GM10847 (cell line): Measurements from ENCODE around the gene KLHDC8B.

Source experiments
- POLR2A ChIP-seq: IDR thresholded peaks from 2 replicates; pipeline ENCODE4 v1.6.1; 2011; ENCODE audit not compliant: insufficient read length; ENCODE audit errors: extremely low read depth

KLHDC8B gene

GRCh38 chr3:49140080-49140479 is 31.3 kb upstream of the KLHDC8B start:
- TF ChIP-seq POLR2A = no peak

GRCh38 chr3:49148159-49148558 is 23.2 kb upstream of the KLHDC8B start:
- no peak for TF ChIP-seq POLR2A

- TF ChIP-seq POLR2A = no peak
Measured at GRCh38 chr3:49151610-49152009, 19.8 kb upstream of the KLHDC8B start.

- no peak for TF ChIP-seq POLR2A
Measured at GRCh38 chr3:49153349-49153912, 18.0 kb upstream of the KLHDC8B start.

- TF ChIP-seq POLR2A = no peak
Measured at GRCh38 chr3:49157289-49157688, 14.1 kb upstream of the KLHDC8B start.

- TF ChIP-seq POLR2A = no peak
Measured at GRCh38 chr3:49158103-49158709, 13.2 kb upstream of the KLHDC8B start.

GRCh38 chr3:49158792-49159191 is 12.6 kb upstream of the KLHDC8B start:
- no peak for TF ChIP-seq POLR2A

- no peak for TF ChIP-seq POLR2A
Measured at GRCh38 chr3:49161197-49161596, 10.2 kb upstream of the KLHDC8B start.

- TF ChIP-seq POLR2A = no peak
Measured at GRCh38 chr3:49161808-49162530, 9.4 kb upstream of the KLHDC8B start.

GRCh38 chr3:49162751-49163419 is 8.5 kb upstream of the KLHDC8B start:
- TF ChIP-seq POLR2A = no peak

- TF ChIP-seq POLR2A = no peak
Measured at GRCh38 chr3:49163609-49164008, 7.8 kb upstream of the KLHDC8B start.

- no peak for TF ChIP-seq POLR2A
Measured at GRCh38 chr3:49164983-49165720, 6.2 kb upstream of the KLHDC8B start.

- peak; percentile 74 for TF ChIP-seq POLR2A
Measured at GRCh38 chr3:49165771-49166751, 5.3 kb upstream of the KLHDC8B start, which contains the start of gene CCDC71. Gene CCDC71 (minus strand): TSS chr3:49166331. CDS start chr3:49164208, 2,123 bp downstream.
